ENCODE measurements around the gene VRK3.
"Not testable (repeated sequence)": the region's sequence is repeated elsewhere in the genome, so short reads cannot be mapped to it uniquely, and the experiment has no call there.

The VRK3 gene, protein sequence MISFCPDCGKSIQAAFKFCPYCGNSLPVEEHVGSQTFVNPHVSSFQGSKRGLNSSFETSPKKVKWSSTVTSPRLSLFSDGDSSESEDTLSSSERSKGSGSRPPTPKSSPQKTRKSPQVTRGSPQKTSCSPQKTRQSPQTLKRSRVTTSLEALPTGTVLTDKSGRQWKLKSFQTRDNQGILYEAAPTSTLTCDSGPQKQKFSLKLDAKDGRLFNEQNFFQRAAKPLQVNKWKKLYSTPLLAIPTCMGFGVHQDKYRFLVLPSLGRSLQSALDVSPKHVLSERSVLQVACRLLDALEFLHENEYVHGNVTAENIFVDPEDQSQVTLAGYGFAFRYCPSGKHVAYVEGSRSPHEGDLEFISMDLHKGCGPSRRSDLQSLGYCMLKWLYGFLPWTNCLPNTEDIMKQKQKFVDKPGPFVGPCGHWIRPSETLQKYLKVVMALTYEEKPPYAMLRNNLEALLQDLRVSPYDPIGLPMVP

DNA sequence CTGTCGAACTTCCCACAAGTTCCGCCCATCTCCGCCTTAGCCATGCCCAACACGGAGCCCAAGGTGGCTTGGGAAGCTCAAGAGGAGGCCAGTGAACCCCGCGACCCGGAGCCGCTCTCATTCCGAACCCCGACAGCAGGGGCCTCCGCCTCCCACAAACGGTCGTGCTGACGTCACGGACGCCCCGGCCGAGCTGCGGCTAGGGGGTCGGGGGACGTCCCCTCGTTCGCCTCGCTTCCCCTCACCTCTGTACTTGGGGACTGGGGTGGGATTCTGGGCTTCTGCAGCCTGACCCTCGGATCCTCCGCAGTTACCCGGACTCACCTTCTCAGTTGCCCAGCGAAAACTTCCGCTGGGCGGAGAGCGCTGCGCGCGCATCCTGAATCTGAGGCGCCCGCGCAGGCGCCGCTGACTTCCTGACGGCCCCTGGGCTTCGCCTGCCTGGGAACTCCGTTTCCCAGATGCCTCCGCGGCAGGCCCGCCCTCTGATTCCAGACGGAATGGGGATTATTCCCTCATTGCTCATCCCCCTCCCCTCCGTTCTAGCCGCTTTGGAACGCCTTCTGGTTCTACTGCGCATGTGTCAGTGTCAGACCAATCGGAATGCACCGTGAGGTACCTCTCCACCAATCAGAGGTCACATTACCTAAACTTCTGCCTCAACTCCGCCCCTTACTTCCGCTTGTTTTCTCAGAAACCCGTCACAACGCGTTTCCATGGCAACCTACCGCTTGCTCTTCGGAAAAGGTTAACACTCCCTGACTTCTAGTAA lies at the start of gene VRK3:
Gene VRK3, minus strand, starts transcription at position 351 of the 772 bp plus-strand sequence. CDS start 9,210 bp downstream, outside the sequence.
- peak; percentile 100 for DNase-seq (ENCODE audit: low read depth)

DNA sequence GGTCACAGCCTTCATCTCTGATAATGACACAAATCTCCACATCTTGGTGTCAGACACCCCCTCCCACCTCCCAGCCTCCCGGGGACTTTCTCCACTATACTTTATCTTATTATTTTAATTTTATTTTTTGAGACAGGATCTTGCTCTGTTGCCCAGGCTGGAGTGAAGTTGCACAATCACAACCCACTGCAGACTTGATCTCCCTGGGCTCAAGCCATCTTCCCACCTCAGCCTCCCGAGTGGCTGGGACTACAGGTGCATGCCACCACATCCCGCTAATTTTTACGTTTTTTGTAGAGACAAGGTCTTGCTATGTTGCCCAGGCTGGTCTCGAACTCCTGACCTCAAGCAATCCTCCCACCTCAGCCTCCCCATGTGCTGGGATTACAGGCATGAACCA lies 43.2 kb upstream of the VRK3 start:
- not testable (repeated sequence) for DNase-seq (ENCODE audit: low read depth)

DNA sequence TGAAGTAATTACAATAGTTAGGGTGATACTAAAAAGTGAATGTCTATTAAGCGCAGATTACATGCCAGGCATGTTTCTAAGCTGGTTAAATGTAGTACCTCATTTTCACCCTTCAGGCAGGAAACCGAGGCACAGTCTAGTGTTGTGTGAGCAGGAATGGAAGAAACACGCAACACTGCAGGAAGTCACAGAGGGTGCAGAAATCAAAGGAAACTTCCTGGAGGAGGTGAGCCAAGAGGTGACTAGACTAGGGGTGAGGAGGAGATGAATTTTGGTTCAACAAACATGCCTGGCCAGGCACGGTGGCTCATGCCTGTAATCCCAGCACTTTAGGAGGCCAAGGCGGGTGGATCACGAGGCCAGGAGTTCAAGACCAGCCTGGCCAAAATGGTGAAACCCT lies 42.4 kb upstream of the VRK3 start:
- no peak for DNase-seq (ENCODE audit: low read depth)

DNA sequence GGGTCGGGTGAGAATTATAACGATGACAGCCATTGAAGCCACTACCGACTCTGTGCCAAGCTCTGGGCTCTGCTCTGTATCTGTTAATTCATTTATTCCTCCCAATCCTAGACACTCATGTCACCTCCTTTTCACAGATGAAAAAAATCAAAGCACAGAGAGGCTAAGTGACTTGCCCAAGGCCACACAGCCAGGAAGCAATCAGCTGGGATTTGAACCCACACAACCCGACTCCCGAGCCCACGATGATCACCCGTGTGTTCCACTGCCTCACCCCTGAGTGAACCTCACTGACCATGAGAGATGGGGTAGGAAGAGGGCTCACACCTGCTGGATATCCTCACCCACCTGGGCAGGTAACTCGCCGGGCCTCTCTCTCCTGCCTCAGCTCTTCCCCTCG lies 40.8 kb upstream of the VRK3 start:
- DNase-seq (ENCODE audit: low read depth), result no peak

DNA sequence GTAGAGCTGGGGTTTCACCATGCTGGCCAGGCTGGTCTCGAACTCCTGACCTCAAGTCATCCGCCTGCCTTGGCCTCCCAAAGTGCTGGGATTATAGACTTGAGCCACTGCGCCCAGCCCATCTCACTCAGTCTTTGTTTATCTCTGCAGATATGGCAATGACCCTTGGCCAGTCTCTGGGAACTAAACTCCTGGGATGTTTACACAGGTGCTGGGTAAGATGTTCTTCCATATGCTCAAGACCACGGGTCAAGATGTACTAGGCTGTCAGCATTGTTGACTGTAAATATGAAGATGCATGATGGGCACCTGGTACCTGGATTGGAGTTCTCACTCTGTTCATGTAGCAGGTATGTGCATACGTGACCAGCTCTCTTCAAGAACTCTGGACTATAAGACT lies 36.5 kb upstream of the VRK3 start:
- DNase-seq (ENCODE audit: low read depth), result no peak

DNA sequence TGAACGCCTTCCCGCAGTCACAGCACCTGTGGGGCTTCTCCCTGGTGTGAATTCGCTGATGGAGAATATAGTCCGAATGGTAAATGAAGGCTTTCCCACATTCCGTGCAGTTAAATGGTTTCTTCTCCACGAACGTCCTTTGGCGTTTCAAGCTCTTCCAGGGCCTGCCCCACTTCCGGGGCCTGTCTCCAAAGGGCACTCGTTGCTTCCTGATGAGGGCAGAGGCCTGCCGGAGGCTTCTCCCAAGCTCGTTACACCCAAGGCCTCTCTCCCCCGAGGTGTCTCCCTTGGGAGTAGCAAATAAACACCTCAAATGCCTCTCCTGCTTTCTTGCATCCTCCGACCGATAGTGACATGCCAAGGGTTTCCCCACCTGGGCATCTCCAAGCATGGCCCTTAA lies 34.9 kb upstream of the VRK3 start:
- DNase-seq (ENCODE audit: low read depth), result no peak

DNA sequence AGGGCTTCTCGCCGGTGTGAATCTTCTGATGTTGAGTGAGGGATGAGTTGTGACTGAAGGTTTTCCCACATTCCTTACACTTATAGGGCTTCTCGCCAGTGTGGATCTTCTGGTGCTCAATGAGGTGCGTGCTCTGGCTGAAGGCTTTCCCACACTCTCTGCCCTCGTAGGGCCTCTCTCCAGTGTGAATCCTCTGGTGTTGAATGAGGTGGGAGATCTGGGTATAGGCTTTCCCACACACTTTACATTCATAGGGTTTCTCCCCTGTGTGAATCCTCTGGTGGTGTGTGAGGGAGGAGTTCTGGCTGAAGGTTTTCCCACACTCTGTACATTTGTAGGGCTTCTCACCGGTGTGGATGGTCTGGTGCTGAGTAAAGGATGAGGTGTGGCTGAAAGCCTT lies 33.9 kb upstream of the VRK3 start:
- DNase-seq (ENCODE audit: low read depth), result no peak

DNA sequence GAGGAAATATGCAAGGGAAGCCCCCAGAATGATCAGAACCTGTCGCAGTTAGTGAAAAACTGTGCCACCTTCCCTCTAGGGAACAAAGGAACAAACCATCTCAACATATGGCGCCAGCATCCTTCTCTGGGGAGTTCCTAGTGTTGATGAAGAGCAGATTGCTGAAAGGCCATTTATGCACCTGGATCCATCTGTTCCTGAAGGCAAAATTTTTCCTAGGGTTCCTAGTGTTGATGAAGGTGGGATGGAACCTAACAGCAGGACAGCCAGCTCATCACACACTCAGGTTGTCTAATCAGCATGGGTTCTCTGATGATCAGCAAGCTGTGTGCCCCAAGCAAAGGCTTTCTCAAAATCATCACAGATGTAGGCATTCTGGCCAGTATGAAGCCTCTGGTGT lies 33.3 kb upstream of the VRK3 start:
- no peak for DNase-seq (ENCODE audit: low read depth)

DNA sequence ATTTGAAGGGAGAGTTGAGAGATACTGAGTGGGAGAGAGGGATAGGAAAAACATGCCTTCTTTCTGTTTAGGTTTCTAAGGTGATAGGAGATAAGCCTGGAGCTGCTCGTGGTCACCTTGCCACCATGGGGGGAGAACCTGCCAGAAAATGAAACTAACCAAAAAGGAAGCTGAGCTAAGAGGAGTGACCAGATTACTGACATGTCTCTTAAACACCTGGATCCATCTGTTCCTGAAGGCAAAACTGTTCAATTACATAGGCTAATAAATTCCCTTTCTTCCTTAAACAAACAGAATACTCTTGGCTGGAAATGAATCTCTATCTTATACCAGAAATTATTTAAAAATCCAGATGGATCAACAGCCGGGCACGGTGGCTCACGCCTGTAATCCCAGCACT lies 27.9 kb upstream of the VRK3 start:
- no peak for DNase-seq (ENCODE audit: low read depth)

DNA sequence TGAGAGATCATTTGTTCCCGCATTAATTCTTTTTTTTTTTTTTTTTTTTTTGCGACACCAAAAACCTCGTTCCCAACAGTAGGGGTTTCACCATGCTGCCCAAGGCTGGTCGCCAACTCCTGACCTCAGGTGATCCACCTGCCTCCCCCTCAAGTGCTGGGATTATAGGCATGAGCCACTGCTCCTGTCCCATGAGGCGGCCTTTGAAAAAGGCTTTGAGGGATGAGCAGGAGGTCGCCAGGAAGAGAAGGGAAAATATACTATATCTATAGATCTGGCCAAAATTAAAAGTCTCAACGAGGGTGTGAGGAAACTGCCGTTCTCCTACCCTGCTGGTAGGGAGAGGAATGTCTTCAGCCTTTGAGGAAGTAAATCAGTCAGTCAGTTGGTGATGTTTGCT lies 26.8 kb upstream of the VRK3 start:
- DNase-seq (ENCODE audit: low read depth), result no peak

DNA sequence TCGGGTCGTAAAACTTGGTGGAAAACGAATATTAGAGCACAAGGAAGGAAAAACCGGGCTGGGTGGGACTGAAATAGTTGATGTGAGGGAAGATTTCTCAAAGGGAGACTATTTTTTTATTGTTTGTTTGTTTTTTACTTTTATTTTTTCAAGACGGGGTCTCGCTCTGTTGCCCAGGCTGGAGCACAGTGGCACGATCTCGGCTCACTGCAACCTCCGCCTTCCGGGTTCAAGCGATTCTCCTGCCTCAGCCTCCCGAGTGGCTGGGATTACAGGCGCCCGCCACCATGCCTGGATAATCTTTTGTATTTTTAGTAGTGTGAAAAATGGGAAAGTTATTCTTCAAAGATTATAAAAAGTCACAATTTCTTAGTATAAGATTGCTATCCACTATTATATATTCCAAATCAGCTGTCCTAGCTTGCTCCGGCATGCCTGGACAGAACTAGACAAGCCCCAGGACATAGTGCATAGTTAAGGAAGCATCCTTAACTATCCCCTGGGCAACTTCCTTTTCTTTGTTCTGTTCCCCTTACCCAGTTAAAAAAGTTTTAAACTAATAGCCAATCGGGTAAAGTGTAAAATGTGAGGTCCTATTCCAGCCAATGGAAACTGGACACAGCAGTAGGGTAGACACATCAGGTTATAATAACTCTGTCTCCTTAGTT lies 26.2 kb upstream of the VRK3 start:
- DNase-seq (ENCODE audit: low read depth), result peak; percentile 8

DNA sequence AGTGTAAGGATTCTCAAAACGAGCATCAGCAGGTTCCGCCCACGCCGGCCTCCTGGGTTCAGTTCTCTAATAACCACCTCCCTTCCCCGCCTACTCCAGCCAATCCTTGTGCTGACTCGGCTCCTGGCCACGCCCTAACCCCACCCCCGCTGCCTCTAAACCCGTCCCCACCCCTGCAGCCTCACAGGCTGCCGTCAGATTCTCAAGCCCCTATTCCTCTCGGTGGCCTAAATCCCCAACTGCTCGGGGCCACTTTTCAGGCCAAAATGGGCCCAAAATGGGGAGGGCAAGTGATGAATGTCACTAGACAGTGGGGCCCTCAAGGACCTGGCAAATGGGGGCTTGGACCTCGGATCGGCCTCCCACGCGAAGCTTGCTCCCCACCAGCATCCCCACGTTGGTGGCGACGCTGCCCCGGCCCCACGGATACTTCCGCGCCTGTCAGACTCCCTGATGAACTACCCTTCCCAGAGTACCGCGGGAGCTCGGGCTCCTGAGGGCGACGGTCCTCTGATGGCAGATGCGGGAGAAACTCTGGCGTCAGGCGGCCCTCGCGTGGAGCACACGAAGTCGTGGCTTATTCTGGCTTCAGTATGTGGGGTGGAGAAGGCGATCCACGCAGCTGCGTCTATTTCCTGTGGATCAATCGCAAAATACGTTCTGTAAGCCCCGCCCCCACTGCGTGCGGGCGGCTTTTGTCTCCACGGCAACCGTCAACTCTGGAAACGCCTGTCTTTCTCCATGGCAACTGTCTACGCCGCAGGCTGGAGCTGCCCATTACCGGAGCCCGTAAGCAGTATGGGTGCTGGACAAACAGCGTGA lies 25.4 kb upstream of the VRK3 start:
- peak; percentile 82 for DNase-seq (ENCODE audit: low read depth)

DNA sequence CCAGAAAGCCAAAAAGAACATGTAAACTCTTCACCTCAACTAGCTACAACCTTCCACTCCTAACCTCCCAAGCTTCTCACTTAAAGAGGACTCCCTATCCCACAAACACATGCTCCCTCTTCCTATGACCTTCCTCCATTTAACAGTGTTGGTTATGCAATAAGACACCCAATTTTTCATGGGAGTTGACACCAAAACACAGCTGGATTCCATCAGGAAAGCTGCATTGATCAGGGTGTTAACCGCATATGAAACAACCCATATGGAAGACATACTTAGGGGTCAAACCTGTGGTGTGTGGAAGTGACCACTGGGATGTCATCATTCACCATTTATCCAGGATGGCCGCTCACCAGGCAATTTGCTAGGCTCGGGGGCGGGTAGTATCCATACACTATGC lies 22.5 kb upstream of the VRK3 start:
- DNase-seq (ENCODE audit: low read depth), result no peak

DNA sequence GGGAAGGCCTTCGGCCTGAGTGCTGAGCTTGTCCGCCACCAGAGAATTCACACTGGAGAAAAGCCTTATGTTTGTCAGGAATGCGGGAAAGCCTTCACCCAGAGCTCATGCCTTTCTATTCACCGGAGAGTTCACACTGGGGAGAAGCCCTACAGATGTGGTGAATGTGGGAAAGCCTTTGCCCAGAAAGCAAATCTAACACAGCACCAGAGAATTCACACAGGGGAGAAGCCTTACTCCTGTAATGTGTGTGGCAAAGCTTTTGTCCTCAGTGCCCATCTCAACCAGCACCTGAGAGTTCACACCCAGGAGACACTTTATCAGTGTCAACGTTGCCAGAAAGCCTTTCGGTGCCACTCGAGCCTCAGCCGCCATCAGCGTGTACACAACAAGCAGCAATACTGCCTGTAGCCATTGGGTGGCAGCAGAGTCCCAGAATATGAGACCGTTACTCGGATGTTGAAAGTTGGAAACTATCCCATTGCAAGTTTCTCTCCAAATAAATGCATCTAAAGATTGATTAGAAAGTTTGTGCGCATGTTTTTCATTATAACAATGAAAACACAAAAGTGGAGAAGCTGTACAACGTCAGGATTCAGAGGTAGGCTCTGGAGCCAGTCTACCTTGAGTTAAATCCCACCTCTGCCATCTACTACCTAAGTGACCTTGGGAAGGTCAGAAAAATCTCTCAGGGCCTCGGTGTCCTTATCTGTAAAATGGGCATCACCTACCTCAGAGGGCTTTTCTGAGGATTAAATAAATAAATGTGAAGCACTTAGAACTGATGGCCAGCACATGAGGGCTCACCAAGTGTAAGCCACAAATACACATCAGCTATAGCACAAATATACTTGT lies 21.7 kb upstream of the VRK3 start:
- DNase-seq (ENCODE audit: low read depth), result peak; percentile 9

DNA sequence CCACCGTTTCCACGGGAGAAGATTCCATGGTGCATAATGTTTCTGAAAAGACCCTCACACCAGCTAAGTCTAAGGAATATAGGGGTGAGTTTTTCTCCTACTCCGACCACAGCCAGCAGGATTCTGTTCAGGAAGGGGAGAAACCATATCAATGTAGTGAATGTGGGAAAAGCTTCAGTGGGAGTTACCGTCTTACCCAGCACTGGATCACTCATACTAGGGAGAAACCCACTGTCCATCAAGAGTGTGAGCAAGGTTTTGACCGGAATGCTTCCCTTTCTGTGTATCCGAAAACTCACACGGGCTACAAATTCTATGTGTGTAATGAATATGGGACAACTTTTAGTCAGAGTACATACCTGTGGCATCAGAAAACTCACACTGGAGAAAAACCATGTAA lies 19.8 kb upstream of the VRK3 start:
- DNase-seq (ENCODE audit: low read depth), result no peak

DNA sequence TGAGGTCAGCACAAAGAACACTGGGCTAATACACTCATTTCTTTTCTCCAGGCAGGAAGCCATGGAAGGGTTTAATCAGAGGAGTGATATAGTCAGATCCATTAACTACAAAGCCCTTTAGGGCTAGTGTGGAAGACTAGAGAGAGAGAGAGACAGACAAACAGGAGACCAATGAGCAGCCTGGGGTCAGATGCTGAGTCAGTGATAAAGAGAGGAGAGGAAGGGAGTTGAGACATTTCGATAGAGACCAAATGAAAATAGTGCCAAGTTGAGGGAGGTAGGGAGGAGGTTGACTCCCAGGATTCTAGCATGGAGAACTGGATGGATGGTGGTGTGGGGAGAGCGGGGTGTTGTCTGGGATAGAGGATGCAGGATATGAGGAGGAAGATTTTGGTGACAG lies 18.8 kb upstream of the VRK3 start:
- no peak for DNase-seq (ENCODE audit: low read depth)

DNA sequence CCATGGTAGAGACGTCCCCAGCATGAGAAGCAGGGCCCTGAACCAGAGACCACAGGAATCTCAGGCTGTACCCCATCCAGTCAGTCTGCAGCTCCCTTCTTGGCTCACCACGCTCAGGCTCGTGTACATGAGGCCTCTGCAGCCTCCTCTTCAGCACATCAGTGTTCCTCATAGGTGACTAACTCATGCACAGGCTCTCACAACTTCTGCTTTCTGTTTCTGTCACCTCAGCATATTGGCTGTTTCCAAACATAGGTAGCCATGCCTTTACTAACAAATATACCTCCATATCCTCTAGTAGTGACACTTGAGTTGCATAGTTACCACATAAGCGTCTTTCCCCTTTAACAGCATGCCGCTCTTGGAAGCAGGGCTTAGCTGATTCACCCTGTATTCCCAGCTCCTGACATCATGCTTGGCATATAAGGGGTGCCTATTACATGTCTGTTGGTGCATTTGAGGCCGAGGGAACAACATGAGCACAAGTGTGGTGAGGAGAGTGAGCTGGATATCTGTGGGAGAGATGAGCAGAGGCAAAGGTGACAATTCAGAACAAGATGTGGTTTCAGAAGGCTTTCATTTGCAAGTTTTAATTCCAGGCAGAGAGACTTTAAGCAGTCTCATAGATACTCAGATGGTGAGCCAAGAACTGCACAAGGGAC lies 17.3 kb upstream of the VRK3 start:
- DNase-seq (ENCODE audit: low read depth), result no peak

DNA sequence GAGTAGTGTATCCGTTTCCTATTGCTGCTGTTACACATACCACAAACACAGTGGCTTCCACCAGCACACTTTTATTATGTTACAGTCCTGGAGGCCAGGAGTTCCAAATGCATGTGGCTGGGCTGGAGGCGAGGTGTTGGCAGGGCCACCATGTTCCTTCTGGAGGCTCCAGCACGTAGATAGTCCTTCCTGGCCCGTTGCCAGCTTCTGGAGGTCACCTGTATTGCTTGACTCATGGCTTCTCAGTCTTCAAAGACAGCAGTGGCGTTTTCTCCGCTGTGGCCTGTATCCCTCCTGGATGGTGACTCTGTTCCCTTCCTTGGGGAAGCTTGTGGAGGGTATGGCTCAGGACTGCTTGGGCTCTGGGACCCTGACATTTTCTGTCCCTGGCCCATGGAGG lies 15.8 kb upstream of the VRK3 start:
- no peak for DNase-seq (ENCODE audit: low read depth)

DNA sequence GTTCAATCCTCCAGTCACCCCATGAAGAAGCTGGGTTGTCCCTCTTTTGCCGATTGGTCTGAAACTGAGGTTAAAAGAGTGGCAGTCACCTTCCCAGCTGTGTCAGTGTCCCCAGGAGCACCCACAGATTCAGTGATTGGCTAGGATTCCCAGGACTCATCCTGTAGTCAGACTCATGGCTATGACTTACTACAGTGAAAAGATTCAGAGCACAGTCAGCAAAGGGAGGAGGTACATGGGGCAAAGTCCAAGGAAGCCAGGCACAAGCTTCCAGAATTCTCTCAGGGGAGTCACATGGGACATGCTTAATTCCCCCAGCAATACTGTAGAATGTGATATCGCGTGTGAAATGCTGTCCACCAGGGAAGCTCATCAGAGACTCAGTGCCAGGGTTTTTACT lies 14.8 kb upstream of the VRK3 start:
- DNase-seq (ENCODE audit: low read depth), result no peak

DNA sequence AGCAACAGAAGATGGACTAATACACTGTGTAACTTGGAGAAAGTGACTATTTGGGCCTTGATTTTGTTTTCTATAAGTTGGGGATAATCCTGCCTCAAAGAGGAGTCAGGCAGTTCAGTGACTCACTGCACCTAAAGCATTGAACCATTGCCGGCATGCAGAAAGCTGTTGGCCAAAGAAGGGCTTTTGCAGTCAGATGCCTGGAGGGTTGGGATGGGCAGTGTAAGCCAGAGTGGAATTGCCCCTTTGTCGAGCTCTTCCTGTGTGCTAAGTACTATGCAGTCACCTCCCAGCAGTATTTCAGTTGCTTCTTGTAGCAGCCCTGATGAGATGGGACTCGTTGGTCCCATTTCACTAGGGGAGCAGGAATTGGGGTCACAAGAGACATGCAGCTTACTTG lies 11.7 kb upstream of the VRK3 start:
- no peak for DNase-seq (ENCODE audit: low read depth)

Measured in EH (cell line).